ENCODE results near the gene BCAS1.

GRCh38 chr20:53905820-53906191 lies 164.6 kb downstream of the BCAS1 start:
- TF ChIP-seq GATA3 (IDR thresholded peaks at IDR 0.05; ENCODE audit: low read depth, low read length) = no peak
- TF ChIP-seq GATA2 (IDR thresholded peaks at IDR 0.05; ENCODE audit: low read depth, low read length) = no peak

Measured in SH-SY5Y (cell line).